Fibroblast of mammary gland (primary cell): ENCODE data around the gene VN1R4.
"Not testable (repeated sequence)": the region's sequence is repeated elsewhere in the genome, so short reads cannot be mapped to it uniquely, and the experiment has no call there.

Source experiments
- DNase-seq: peaks from one replicate; pipeline ENCODE4 v3.0.0-alpha.2; 2010; ENCODE audit warnings: low read depth
- H3K4me3 ChIP-seq: 2 replicates; pipeline ENCODE4 v1.5.1; 2011; ENCODE audit warnings: low read depth, mild to moderate bottlenecking, low read length, moderate library complexity; ENCODE audit not compliant: control insufficient read depth
- TF ChIP-seq, protein P1 (sequence below): conservative IDR thresholded peaks from 2 replicates; pipeline ENCODE4 v1.5.1; 2011; ENCODE audit warnings: low read depth, low read length, inconsistent platforms; ENCODE audit not compliant: control insufficient read depth, insufficient read depth

Gene VN1R4

DNA sequence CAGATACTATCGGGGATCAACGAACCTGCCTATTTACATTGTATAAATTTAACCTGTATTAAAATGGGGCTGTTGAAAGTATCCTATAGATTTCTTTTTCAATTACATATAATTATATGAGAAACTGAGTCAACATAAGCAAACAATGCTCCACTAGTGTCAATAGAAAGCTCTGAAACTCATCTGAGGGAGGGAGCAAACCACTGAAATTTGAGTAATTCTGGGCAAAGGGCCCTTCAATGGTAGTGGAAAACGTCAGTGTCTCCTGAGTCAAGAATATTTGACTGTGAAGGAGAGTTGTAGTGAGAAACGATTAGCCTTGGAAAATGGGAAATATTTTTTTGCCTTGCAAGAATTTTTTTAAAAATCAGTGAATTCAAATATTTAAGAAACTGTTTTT is 17.6 kb upstream of the VN1R4 start:
- no peak for DNase-seq
- TF ChIP-seq, protein P1, sequence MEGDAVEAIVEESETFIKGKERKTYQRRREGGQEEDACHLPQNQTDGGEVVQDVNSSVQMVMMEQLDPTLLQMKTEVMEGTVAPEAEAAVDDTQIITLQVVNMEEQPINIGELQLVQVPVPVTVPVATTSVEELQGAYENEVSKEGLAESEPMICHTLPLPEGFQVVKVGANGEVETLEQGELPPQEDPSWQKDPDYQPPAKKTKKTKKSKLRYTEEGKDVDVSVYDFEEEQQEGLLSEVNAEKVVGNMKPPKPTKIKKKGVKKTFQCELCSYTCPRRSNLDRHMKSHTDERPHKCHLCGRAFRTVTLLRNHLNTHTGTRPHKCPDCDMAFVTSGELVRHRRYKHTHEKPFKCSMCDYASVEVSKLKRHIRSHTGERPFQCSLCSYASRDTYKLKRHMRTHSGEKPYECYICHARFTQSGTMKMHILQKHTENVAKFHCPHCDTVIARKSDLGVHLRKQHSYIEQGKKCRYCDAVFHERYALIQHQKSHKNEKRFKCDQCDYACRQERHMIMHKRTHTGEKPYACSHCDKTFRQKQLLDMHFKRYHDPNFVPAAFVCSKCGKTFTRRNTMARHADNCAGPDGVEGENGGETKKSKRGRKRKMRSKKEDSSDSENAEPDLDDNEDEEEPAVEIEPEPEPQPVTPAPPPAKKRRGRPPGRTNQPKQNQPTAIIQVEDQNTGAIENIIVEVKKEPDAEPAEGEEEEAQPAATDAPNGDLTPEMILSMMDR = no peak
- no peak overlapping the region for H3K4me3 ChIP-seq

DNA sequence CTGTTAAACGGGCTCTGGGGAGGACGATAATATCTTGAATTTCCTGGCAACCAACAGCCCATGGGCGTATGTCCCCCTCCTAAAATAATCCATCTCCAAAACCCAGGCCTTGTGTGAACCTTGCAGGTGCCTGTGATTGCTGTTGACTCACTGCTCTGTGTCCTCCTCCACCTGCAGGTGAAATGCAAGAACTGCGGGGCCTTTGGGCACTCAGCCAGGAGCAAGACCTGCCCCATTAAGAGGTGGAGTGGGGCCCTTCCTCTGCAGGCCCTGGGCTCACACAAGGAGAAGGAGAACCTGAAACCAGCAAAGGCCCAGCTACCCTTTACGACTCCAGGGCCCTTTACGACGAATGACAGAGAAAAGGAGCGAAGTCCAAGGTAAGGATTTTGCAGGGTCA is 14.4 kb upstream of the VN1R4 start:
- not testable (repeated sequence) for DNase-seq, H3K4me3 ChIP-seq

DNA sequence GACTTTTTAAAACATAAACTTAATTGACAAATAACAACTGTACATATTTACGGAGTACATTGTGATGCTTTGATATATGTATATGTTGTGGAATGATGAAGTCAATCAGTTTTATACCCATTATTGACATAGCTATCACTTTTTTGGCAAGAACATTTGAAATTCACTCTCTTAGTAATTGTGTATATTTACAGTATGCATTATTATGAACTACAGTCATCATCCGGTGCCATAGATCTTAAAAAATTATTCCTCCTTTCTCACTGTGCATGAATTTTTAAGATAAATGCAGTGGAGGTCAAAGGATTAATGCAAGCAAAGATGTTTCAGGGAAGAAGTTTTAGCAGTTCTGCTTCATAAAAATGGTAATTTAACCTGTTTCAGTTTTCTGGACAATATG is 8.0 kb upstream of the VN1R4 start:
- no peak for DNase-seq
- H3K4me3 ChIP-seq = no peak overlapping the region
- TF ChIP-seq, protein P1 = no peak

DNA sequence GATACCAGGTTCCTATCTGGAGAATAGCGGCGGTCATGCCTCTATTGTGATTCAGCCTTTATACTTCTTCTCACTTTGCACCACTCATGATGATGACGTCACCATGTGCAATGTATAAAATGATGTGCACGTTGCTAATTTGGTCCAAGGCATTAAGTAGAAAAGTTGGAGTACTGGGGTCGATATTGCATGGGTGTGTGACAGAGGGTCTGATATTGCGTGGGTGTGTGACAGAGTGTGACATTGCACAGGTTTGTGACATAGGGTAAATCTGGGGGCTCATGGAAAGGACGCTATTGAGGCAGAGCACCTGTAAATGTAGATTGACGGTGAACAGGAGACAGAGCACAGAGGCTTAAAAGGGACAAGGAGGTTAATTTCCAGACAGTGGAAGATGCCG is 4.5 kb upstream of the VN1R4 start:
- no peak overlapping the region for H3K4me3 ChIP-seq
- no peak for DNase-seq
- TF ChIP-seq, protein P1 = no peak

DNA sequence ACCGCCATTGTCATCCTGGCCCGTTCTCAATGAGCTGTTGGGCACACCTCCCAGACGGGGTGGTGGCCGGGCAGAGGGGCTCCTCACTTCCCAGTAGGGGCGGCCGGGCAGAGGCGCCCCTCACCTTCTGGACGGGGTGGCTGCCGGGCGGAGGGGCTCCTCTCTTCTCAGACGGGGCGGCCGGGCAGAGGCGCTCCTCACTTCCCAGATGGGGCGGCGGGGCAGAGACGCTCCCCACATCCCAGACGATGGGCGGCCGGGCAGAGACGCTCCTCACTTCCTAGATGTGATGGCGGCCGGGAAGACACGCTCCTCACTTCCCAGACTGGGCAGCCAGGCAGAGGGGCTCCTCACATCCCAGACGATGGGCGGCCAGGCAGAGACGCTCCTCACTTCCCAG is 2.3 kb upstream of the VN1R4 start:
- not testable (repeated sequence) for DNase-seq, H3K4me3 ChIP-seq

DNA sequence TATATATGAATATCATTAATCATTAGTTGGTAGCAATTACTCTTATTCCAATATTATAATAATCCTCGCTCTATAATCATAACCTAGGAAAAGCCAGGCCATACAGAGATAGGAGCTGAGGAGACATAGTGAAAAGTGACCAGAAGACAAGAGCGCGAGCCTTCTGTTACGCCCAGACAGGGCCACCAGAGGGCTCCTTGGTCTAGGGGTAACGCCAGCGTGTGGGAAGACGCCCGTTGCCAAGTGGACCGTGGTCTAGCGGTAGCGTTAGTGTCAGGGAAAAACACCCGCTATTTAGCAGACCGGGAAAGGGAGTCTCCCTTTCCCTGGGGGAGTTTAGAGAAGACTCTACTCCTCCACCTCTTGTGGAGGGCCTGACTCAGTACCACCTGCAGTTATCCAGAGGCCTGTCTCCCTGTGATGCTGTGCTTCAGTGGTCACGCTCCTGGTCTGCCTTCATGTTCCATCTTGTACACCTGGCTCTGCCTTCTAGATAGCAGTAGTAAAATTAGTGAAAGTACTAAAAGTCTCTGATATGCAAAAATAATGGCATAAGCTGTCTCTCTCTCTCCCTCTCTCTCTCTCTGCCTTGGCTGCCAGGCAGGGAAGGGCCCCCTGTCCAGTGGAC is 9.7 kb downstream of the VN1R4 start, which contains the start of gene VN1R2:
VN1R2 (plus strand) TSS at position 578 of the 628 bp plus-strand sequence. CDS start 84 bp downstream, outside the sequence.
- TF ChIP-seq, protein P1 = peak; percentile 4
- not testable (repeated sequence) for DNase-seq, H3K4me3 ChIP-seq

DNA sequence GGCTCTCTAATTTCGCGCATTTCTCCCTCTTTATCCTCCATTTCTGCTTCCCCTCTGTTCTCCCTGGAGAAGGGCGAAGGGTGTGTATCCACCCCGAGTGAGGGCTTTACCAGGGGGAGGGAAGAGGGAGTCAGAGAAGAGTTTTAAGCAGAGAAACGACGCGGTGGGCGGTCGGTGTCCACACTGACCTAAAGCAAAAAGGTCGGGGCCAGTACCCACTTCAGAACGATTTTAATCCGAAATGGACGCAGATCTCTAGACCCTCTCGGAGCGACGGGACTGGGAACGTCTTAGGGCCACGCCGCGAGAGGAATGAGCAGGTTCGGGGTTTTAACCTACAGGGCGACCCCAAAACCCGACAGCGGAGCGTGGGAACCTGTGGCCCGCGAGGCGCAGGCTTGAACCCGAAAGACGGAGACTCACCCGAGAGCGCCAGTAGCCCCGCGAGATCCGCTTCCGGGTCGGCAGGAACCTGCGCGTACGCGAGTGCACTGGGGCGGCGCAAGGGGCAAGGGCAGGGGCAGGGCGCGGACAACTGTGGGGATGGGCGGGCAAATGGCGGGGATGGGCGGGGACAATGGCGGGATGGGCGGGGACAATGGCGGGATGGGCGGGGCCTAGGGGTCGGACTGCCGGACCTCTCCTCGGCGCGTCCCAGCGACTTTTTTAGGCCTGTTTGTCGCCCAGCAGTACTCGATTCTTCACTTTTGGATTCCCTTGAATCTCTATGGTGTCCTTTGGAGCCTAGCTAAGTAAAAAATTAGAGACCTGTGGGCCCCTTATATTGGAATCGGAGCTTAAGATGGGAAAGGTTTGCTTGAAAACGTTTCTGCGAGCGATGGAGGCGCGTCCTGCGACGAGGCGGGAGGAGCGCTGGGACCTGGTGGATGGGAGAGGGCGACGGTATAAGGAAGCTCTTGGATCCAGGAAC is 12.8 kb downstream of the VN1R4 start, which contains the start of gene ZNF677:
ZNF677 (minus strand) TSS at position 463 of the 931 bp plus-strand sequence. CDS start 3,323 bp downstream, outside the sequence.
- H3K4me3 ChIP-seq = peak within 1 kb of the TSS; percentile 91
- peak; percentile 80 for DNase-seq
- TF ChIP-seq, protein P1 = no peak
